Measurements from ENCODE around the gene TGFBR2.

The TGFBR2 gene

DNA sequence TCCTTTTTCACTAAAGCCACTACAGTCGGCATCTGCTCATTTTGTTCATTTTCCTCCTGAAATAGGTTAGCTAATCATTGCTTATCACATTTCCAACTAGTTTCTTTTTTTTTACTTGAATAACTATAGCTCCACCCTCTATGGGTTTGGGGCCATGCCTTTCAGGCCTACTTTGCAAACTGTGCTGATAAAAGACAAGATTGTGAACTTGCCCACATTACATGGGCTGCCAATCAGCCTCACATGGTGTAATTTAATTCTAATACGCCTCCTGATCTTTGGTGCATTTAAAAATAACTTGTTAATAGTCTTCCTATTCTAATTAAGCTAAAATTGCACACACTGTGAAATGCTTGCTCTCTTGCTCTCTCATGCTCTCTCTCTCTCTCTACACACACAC lies 90.5 kb downstream of the TGFBR2 start:
- no peak for DNase-seq
- in situ Hi-C loops (cut with MboI; ENCODE audit: low pct_unique_long_range_greater_than_20kb, low sequenced_read_pairs): no loop called here

DNA sequence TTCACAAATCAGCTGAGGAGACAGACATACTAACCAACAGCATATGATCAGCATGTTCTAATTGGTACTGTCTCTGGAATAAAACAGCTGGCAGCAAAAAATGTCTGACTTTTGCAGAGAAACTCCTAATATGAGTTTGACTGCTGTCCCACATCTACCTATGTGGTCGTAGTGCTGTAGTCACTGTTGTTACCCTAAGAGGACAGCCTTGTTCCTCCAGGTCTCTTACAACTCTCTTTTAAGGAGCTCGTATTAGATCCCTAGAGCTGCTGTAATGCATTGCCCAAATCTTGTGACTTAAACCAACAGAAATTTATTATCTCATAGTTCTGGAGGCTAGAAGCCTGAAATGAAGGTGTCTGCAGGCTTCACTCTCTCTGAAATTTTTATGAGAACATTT lies 92.1 kb downstream of the TGFBR2 start:
- DNase-seq: no peak
- in situ Hi-C loops (cut with MboI; ENCODE audit: low pct_unique_long_range_greater_than_20kb, low sequenced_read_pairs): no loop called here

GRCh38 chr3:30699927-30700326 lies 93.5 kb downstream of the TGFBR2 start:
- in situ Hi-C loops (cut with MboI; ENCODE audit: low pct_unique_long_range_greater_than_20kb, low sequenced_read_pairs): no loop called here
- DNase-seq: no peak

GRCh38 chr3:30700702-30701321 lies 94.4 kb downstream of the TGFBR2 start:
- in situ Hi-C loops (cut with MboI; ENCODE audit: low pct_unique_long_range_greater_than_20kb, low sequenced_read_pairs): no loop called here
- DNase-seq: no peak

- DNase-seq: no peak
- in situ Hi-C loops (cut with MboI; ENCODE audit: low pct_unique_long_range_greater_than_20kb, low sequenced_read_pairs): no loop called here
Observed at GRCh38 chr3:30702038-30702827, 95.8 kb downstream of the TGFBR2 start.

- no peak for DNase-seq
- in situ Hi-C loops (cut with MboI; ENCODE audit: low pct_unique_long_range_greater_than_20kb, low sequenced_read_pairs): no loop called here
Observed at GRCh38 chr3:30702828-30703397, 96.5 kb downstream of the TGFBR2 start.

DNA sequence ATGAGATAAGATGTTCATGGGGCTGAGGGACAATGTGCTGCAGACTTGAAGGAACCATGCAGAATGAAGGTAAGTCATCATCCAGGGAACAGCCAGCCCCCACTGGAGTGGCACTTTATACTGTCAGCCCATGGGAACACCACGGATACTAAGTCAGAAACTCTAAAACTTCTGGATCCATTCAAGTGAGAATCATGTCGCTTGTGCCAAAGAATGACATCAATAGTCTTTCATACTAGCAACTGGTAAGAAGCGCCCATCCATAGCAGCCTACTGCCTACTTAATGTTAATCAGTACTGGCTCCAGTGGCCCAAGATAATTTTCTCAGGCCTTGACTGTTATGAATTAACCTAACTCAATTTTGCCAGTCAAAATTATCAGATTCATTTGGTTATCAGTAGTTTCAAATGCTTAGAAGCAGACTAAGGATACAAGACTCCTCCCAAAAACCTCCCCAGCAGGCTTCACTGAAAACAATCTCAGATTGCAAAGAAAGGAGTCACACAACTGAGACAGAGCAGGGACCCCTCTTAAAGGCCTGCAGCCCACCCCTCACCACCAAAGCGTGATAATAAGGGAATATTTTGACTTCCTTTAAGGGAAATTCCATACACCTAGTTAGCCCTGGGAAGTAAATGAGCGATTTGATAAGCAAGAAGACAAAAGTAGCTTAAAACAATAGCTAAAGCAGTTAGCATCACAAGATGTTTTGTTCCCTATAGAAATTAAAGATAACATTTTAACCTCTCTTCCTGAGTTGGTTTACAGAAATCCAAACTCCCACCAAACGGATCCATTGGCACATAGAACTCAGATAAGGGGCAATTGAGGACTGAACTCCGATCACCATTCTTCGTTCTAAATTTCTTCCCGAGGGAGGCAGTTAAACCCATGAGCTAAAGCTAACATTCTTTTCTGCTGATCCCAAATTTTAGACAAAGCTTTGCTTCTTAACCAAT lies 98.8 kb downstream of the TGFBR2 start:
- DNase-seq: no peak
- in situ Hi-C loops (cut with MboI; ENCODE audit: low pct_unique_long_range_greater_than_20kb, low sequenced_read_pairs): no loop called here

GRCh38 chr3:30707825-30708224 lies 101.4 kb downstream of the TGFBR2 start:
- DNase-seq: no peak
- in situ Hi-C loops (cut with MboI; ENCODE audit: low pct_unique_long_range_greater_than_20kb, low sequenced_read_pairs): no loop called here

- no peak for DNase-seq
- in situ Hi-C loops (cut with MboI; ENCODE audit: low pct_unique_long_range_greater_than_20kb, low sequenced_read_pairs): no loop called here
Observed at GRCh38 chr3:30708472-30708871, 102.1 kb downstream of the TGFBR2 start.

DNA sequence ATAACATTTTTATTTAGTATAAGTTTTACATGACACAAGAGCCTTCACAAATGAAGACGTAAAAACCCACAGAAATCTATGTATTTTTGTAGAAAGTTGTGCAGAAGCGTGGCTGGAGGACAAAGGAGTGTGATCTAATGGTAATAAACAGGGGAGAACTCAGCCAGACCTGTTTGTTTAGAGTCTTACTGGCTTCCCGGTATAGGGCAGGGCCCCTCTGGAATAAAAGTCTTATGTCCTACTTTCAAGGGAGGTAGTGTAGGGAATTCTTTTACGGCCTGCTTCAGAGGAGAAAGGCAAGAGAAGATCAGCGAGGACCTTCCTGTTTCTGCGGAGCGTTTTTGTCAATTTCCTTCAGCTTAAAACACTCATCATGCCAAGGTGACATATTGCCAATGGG lies 103.6 kb downstream of the TGFBR2 start:
- DNase-seq: no peak
- in situ Hi-C loops (cut with MboI; ENCODE audit: low pct_unique_long_range_greater_than_20kb, low sequenced_read_pairs): no loop called here

DNA sequence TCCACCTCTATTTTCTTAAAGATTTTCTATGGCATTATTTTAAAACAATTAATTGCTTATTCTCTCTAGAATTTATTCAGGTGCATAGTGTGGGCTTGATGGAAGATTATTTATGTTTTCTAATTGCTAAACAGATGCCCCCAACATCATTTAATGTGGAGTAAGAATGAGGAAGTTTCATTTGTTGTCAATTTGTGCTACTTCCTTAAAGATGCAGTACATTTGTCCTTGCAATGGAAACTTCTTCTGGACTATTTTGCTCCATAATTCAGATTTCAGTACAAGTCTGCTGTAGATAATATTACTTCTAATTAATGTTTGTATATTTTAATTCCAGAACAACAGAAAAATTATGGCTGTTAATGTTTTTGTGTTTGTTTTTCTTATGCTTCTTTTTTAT lies 104.8 kb downstream of the TGFBR2 start:
- in situ Hi-C loops (cut with MboI; ENCODE audit: low pct_unique_long_range_greater_than_20kb, low sequenced_read_pairs): no loop called here
- DNase-seq: peak; percentile 35

GRCh38 chr3:30711867-30712266 lies 105.5 kb downstream of the TGFBR2 start:
- in situ Hi-C loops (cut with MboI; ENCODE audit: low pct_unique_long_range_greater_than_20kb, low sequenced_read_pairs): no loop called here
- no peak for DNase-seq

- in situ Hi-C loops (cut with MboI; ENCODE audit: low pct_unique_long_range_greater_than_20kb, low sequenced_read_pairs): no loop called here
Observed at GRCh38 chr3:30712991-30713390, 106.6 kb downstream of the TGFBR2 start.

GRCh38 chr3:30713885-30714503 lies 107.6 kb downstream of the TGFBR2 start:
- in situ Hi-C loops (cut with MboI; ENCODE audit: low pct_unique_long_range_greater_than_20kb, low sequenced_read_pairs): no loop called here
- DNase-seq: no peak

More at GRCh38 chr3:30712991-30713390, 106.6 kb downstream of the TGFBR2 start:
- DNase-seq: no peak

- in situ Hi-C loops (cut with MboI; ENCODE audit: low pct_unique_long_range_greater_than_20kb, low sequenced_read_pairs): no loop called here
Observed at GRCh38 chr3:30719536-30719935, 113.1 kb downstream of the TGFBR2 start.

DNA sequence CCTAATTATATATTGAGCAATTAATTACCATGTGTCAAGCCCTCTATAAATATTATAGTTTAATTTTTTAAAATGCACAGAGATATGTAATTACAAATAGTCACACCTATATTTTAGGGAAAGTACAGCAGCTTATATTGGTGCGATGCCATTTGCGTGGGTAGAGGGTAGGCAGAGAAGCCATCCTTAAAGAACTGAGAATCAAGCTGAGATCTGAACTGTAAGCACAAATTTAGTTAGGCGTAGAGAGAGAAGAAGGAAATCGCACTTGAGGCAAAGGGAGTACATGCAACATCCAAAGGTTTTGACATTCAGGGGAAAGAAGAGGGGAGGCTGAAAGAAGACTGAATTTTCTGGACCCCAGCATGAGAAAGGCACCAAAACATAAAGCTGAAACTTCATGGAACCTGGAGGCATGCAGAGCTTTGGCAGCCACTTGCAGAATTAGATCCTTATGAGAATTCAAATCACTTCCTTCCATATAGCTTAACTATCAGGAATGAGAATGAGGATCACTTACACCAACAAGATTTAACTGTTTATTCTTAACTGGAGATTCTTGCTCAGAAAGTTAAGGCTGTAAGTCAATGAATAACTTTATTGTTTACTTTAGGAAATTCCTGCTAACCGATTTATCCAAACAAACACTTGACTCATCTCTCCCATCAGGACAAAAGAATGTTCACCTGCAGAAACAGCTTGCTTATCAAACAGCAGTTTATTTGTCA lies 114.3 kb downstream of the TGFBR2 start:
- in situ Hi-C loops (cut with MboI; ENCODE audit: low pct_unique_long_range_greater_than_20kb, low sequenced_read_pairs): no loop called here
- no peak for DNase-seq

More at GRCh38 chr3:30719536-30719935, 113.1 kb downstream of the TGFBR2 start:
- DNase-seq: no peak

DNA sequence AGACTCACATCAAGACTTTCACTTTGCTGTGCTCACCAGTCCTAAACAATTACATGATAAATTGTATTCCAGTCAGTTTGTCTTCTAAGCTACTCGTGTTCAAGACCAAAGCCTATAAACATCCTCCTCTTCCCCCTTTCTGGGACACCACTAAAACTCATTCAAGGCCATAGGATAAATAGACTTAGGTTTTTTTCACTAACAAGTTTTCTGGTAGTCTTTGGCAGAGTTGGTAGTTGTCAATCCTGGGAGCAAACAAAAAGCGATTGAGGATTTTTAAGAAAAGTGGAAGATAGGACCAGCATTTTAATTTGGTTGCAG lies 114.9 kb downstream of the TGFBR2 start:
- in situ Hi-C loops (cut with MboI; ENCODE audit: low pct_unique_long_range_greater_than_20kb, low sequenced_read_pairs): no loop called here
- DNase-seq: no peak

GRCh38 chr3:30723211-30723610 lies 116.8 kb downstream of the TGFBR2 start:
- no peak for DNase-seq
- in situ Hi-C loops (cut with MboI; ENCODE audit: low pct_unique_long_range_greater_than_20kb, low sequenced_read_pairs): no loop called here

- DNase-seq: no peak
- in situ Hi-C loops (cut with MboI; ENCODE audit: low pct_unique_long_range_greater_than_20kb, low sequenced_read_pairs): no loop called here
Observed at GRCh38 chr3:30724863-30725262, 118.5 kb downstream of the TGFBR2 start.

Data from KBM-7 (cell line).